ENCODE measurements around the gene USP13.
A peak's percentile ranks its signal among the peaks of the same experiment; 100 is the strongest.

The USP13 gene

GRCh38 chr3:179697736-179698332 is 45.0 kb downstream of the USP13 start:
- peak; percentile 7 to 52 (median 26) for DNase-seq

GRCh38 chr3:179700716-179701115 is 47.9 kb downstream of the USP13 start:
- DNase-seq: no peak

DNA sequence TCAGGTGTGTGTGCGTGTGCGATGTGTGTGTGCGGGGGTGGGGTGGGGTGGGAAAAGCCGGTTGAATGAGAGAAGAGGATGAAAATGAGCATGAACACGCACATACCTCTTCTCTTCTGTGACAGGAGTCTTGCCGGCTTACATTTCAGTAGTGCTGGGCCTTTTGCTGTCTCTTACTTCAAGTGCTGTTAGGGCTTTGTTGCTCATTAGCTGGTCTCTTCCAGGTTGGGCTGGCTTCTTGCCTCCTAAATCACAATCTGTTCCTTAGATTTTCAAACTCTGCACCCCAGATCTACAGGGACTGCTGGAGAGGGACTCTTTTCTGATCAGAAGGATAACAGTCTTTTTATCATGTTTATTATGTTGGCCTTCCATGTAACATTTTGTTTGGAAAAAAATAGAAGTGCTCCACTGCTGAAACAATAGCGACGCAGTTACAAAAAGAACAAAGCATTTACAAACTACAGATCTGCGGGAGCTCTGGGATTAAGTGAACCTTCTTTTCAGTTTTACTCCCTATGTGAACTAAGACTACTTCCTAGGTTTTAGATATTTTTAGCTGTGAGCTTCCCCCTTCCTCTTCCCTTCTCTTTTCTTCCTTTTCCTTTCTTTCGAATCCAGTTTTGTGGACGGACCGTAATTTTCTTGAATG is 48.5 kb downstream of the USP13 start:
- no peak for DNase-seq

DNA sequence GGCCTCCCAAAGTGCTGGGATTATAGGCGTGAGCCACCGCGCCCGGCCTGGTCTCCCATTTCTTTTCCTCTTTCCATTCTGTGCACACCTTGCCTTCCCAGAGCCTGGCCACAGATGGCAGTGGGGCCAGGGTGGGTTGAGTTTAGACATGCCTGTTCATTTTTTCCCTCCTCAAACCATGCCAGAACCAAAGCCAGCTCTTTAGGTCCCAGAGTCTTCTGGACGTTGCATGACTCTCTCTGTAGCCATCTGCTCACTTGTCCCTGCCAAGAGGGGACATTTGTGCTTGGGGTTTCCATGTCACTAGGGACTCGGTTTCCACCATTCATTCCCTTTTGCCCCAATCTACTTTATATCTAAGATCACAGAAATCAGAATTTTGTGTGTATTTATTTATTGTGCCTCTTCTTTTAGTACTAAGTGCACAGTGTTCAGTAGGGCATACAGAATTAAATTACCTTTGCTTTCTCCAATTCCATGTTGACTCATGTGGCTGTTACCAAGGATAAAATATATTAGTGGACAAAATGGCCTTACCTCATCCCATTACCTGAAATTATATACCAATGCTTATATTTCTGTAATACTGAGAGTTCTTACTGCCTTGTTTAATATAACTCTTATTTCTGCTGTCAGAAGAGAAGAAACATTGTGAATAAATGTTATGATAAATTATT is 49.6 kb downstream of the USP13 start:
- DNase-seq: no peak

GRCh38 chr3:179703816-179704215 is 51.0 kb downstream of the USP13 start:
- DNase-seq: no peak

DNA sequence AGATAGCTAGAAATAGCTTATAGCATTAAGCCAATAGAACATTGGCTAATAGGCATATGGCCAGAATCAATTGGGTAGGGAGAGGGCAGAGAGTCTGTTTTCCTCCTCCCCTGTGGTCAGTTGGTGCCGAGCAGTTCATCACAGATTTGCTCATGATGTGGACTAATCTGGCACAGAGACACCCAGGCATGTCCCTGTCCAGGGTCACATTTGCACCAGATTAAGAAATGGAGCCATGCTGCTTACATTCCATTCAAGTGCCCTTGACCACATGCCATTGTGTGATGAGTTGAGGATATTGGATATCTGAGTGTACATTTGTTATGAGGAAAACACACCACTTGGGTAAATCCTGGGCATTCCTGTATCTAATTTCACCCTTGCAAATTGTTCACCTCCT is 53.4 kb downstream of the USP13 start:
- DNase-seq: no peak

DNA sequence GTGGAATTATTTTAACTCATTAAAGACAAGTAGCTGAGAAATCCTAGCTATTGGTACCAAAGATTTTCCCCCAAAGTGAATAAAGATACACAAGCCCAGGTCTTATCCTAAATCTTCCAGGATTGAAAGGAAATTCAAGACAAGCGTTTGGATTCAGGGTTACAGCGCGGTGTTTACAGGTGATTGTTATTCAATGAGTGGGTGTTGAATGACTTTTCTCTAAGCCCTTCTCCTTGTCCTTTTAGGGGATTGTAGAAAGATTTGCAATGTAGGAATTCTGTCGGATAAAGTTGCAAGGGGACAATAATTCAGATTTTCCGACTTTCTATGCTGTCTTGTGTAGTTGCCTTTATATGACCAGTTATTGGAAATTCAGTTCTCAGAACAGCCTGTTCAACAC is 57.2 kb downstream of the USP13 start:
- no peak for DNase-seq

DNA sequence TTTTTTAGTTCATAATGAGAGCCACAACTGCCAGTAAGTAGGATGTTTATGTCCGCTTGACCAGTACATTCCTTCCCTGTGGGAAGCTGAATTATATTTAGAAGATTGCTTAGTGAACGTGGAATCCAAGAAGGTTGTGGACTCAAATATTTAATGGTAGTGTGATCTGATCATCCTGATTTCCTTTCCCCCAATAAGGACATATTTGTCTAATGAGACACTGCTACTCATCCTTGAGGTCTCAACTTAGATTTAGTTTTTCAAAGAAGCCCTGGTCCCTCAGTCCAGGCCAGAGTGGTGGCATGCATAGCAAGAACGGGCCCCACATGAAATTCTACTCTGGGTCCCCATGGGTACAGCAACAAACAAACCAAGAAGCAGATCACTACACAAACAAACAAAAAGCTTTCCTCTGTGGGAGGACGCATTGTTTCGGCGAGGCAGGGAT is 60.8 kb downstream of the USP13 start:
- no peak for DNase-seq

DNA sequence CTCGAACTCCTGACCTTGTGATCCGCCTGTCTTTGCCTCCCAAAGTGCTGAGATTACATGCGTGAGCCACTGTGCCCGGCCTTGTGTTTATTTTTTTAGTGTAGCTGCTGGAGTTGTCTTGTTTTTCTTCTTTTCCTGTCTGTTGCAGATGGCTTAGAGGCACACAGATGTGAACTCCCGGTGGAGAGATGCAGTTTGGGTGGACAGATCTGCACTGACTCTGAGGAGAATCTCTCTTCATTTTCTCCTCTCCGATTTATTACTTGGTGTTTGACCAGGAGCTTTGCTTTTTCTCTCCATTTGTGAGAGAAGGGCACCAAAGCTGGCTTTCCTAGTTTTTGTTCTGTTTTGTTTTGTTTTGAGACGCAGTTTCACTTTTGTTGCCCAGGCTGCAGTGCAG is 62.7 kb downstream of the USP13 start:
- DNase-seq: no peak

DNA sequence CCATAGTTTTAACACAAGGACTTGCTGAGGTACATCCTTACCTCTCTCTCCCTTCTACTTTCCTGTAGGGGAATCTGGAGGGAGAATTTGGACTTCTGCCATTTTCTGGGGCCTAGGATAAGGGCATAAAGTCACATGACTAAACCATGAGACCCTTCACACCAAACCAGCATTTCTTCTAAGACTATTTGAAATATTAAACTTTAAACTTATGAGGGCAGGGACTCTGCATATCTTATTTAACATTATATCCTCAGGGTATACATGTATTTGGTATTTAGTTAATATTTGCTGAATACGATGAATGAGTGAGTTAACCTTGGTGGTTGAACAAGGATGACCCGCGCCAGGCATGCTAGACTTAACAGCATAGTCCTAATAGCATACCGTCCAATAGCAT is 63.4 kb downstream of the USP13 start:
- DNase-seq: no peak

DNA sequence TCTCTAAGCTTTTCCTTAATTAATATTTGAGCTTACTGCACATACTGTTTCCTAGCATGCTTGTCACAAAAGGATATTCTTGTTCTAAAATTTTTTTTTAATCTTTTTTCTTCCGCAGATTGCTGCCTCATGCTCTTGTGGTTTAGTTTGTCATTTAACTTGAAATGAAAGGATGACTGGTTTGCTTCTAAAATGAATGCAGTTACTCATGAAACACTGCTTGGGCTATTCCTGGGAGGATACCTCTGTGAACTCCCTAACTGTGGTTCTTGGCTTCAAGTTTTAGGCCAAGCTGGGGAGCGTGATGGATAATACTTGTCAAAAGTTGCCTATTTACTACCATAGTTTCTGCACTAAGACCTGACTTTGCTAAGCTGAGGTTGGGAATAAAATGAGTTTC is 64.0 kb downstream of the USP13 start:
- DNase-seq: no peak

- no peak for DNase-seq
Observed at GRCh38 chr3:179717219-179717618, 64.4 kb downstream of the USP13 start.

GRCh38 chr3:179719048-179719734 is 66.4 kb downstream of the USP13 start:
- DNase-seq: no peak

DNA sequence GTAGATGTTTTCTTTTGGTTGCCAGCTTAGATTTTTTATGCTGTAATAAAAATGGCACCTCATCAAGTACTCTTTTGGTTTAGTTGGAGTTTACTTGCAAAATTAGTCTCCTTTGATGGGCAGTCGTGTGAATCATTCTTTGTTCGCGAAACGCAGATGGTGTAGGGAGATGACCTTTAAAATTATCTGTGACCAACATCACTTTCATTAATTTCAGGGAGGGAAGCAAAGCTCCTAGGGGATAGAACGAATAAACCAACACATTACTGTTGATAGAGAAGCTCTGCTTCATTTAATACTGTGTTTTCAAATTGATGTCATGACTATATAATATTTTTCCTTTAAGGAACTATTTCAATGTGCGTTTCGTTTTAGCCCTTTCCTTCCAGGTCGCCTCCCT is 67.4 kb downstream of the USP13 start:
- no peak for DNase-seq

- DNase-seq: no peak
Observed at GRCh38 chr3:179723617-179724016, 70.8 kb downstream of the USP13 start.

- DNase-seq: peak; percentile 12 to 54 (median 32)
Observed at GRCh38 chr3:179726075-179726699, 73.3 kb downstream of the USP13 start.

- no peak for DNase-seq
Observed at GRCh38 chr3:179729086-179729485, 76.2 kb downstream of the USP13 start.

- no peak for DNase-seq
Observed at GRCh38 chr3:179729981-179730380, 77.1 kb downstream of the USP13 start.

DNA sequence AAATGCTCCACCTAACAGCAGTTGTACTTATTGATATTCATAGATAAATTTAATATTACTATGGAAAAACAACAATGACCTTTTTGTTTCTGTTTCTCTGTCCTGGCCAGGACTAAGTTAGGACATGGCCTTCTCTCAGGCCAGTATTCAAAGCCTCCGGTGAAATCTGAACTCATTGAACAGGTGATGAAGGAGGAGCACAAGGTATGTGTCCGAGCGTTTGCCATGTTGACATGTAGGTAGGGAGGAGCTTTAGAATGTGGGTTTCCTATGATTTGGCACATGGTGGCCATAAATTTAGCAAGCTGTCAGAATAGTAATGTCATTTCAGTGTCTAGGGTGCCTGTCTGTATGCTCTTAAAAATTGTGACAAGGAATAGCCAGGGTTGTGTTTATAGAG is 77.7 kb downstream of the USP13 start:
- DNase-seq: no peak

DNA sequence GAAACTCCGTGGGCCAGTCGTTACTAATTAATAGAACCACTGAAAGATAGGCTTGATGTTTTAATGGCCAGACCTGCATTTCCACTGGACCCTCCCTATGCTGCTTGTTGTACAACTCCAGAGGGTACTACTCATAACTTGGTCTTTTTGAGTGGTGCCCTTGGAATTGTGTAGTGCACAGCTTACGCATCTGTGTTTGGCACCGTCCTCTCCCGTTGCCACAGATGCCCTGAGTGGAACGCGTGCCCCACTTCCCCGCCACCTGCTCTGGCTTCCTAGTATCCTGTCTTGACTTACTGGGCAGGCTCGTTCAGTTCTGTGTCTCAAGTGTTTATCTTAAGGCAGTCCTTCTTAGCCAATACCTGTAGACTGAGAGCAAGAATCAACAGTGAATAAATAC is 78.7 kb downstream of the USP13 start:
- no peak for DNase-seq

- DNase-seq: no peak
Observed at GRCh38 chr3:179732661-179733348, 80.0 kb downstream of the USP13 start.

DNA sequence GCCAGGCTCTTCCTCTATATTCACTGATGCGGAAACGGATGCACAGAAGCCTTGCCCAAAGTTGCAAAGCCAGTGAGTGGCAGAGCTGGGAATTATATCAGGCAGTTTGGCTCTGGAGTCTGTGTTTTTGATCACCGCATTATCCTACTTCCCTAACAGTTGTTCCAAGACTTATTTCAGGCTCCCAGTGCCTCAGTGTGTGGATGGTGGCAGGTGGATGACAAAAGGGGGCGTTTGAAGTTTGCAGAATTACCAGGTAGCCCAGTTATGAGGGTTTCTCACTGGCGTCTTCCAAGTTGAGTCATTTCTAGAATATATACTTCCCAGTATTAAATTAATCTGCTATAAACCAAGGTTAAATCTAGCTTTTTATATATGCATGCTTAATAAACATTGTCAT is 81.0 kb downstream of the USP13 start:
- DNase-seq: no peak
